Breast epithelium (tissue), 4 donors: ENCODE data around the gene ANKS1B. TPM values are rescaled to one million over a fixed set of nuclear protein-coding genes. Genes with fewer than 3 reads are reported as not detected.

Experiments
- DNase-seq, 2 donors: peaks; one replicate each; pipeline ENCODE4 v3.0.0-alpha.2; 2019; ENCODE audit warnings: low spot score in 2 of 2
- H3K27ac ChIP-seq, 2 donors: fragments of 200-600 bp; sonication (generic) in 1 of 2; one replicate each; pipeline ENCODE4 v1.5.1; 2016 to 2019; ENCODE audit warnings: mild to moderate bottlenecking in 1 of 2
- H3K27me3 ChIP-seq, 2 donors: fragments of 200-600 bp; sonication (generic) in 1 of 2; one replicate each; pipeline versions ENCODE4 v1.5.1 to v1.6.0; 2017 to 2019; ENCODE audit warnings: control low read depth in 1 of 2, mild to moderate bottlenecking in 1 of 2
- H3K36me3 ChIP-seq: fragments of 200-600 bp; one replicate; pipeline ENCODE4 v1.5.1; 2019
- H3K4me1 ChIP-seq, 2 donors: fragments of 200-600 bp; sonication (generic); one replicate each; pipeline ENCODE4 v1.5.1; 2016 to 2019; ENCODE audit warnings: control low read depth in 1 of 2
- H3K4me3 ChIP-seq, 3 donors: fragments of 200-600 bp; sonication (generic); 1 replicate in 2 of 3; 2 replicates in 1 of 3; pipeline ENCODE4 v1.5.1; 2016 to 2019; ENCODE audit warnings: mild to moderate bottlenecking in 3 of 3, moderate library complexity in 2 of 3
- H3K9me3 ChIP-seq, 2 donors: fragments of 200-600 bp; sonication (generic) in 1 of 2; one replicate each; pipeline ENCODE4 v1.5.1; 2016 to 2019; ENCODE audit warnings: control low read depth in 1 of 2
- CTCF ChIP-seq, 3 donors: fragments of 450-650 bp; IDR thresholded peaks; one replicate each; pipeline ENCODE4 v1.5.1; 2016 to 2017; ENCODE audit warnings: antibody characterized with exemption in 3 of 3, mild to moderate bottlenecking in 3 of 3, moderate library complexity in 3 of 3
- POLR2A ChIP-seq: fragments of 450-650 bp; IDR thresholded peaks from one replicate; pipeline ENCODE4 v1.6.1; 2016; ENCODE audit warnings: antibody characterized with exemption, mild to moderate bottlenecking, moderate library complexity
- POLR2AphosphoS5 ChIP-seq, 3 donors: sonication (generic); formaldehyde crosslinking; IDR thresholded peaks; one replicate each; pipeline ENCODE4 v1.6.1; 2017; ENCODE audit warnings: antibody characterized with exemption in 3 of 3
- intact Hi-C: fragments of 100-400 bp; cut with DNase I; formaldehyde crosslinking; loops from one replicate; pipeline ENCODE4 v1.15.1; 2023; ENCODE audit warnings: low total_unique reads
- total RNA-seq, 3 donors: library from RNA; depleted of rRNA; stranded (reverse); fragments of >200 nt; gene quantifications; one replicate each; pipeline ENCODE4 v1.1.0, GENCODE V29; 2016

ANKS1B gene
- total RNA-seq, 3 donors from 2014 or later: 16.6 to 115 (median 32.4) TPM

- no peaks in the 10 kb centered on the region for H3K9me3 ChIP-seq
- H3K27ac ChIP-seq: no peak overlapping the region
- intact Hi-C loops: no loop called here
- H3K36me3 ChIP-seq: no peaks in the 10 kb centered on the region
- no peak for DNase-seq
- H3K27me3 ChIP-seq: no peaks in the 10 kb centered on the region
- TF ChIP-seq CTCF (IDR thresholded peaks at IDR 0.05) (no peak), POLR2A (no peak), POLR2AphosphoS5 (IDR thresholded peaks at IDR 0.05) (no peak)
- no peak overlapping the region for H3K4me3 ChIP-seq
- no peaks in the 10 kb centered on the region for H3K4me1 ChIP-seq
Observed at GRCh38 chr12:99766408-99766807, 218.3 kb downstream of the ANKS1B start.

GRCh38 chr12:99765469-99766114, 219.1 kb downstream of the ANKS1B start:
- Histone ChIP-seq H3K4me3 (no peak overlapping the region), H3K36me3 (no peaks in the 10 kb centered on the region), H3K27ac (no peak overlapping the region), H3K4me1 (no peaks in the 10 kb centered on the region), H3K27me3 (no peaks in the 10 kb centered on the region), H3K9me3 (no peaks in the 10 kb centered on the region)
- intact Hi-C loops: no loop called here
- no peak for DNase-seq
- TF ChIP-seq POLR2A (no peak), POLR2AphosphoS5 (IDR thresholded peaks at IDR 0.05) (no peak)

- no peak for DNase-seq
- no peak overlapping the region for H3K27ac ChIP-seq
- H3K9me3 ChIP-seq: no peaks in the 10 kb centered on the region
- H3K36me3 ChIP-seq: no peaks in the 10 kb centered on the region
- TF ChIP-seq CTCF (IDR thresholded peaks at IDR 0.05) (no peak), POLR2A (no peak), POLR2AphosphoS5 (IDR thresholded peaks at IDR 0.05) (no peak)
- intact Hi-C loops: no loop called here
- no peak overlapping the region for H3K4me3 ChIP-seq
- no peaks in the 10 kb centered on the region for H3K4me1 ChIP-seq
- no peaks in the 10 kb centered on the region for H3K27me3 ChIP-seq
Observed at GRCh38 chr12:99759444-99759843, 225.3 kb downstream of the ANKS1B start.

GRCh38 chr12:99758997-99759396, 225.7 kb downstream of the ANKS1B start:
- H3K36me3 ChIP-seq: no peaks in the 10 kb centered on the region
- H3K4me1 ChIP-seq: no peaks in the 10 kb centered on the region
- TF ChIP-seq POLR2AphosphoS5 (IDR thresholded peaks at IDR 0.05) (no peak), POLR2A (no peak), CTCF (IDR thresholded peaks at IDR 0.05) (no peak)
- H3K9me3 ChIP-seq: no peaks in the 10 kb centered on the region
- no peak for DNase-seq
- no peak overlapping the region for H3K4me3 ChIP-seq
- no peaks in the 10 kb centered on the region for H3K27me3 ChIP-seq
- H3K27ac ChIP-seq: no peak overlapping the region
- intact Hi-C loops: no loop called here

- TF ChIP-seq POLR2A (no peak), POLR2AphosphoS5 (IDR thresholded peaks at IDR 0.05) (no peak), CTCF (IDR thresholded peaks at IDR 0.05) (no peak)
Observed at GRCh38 chr12:99752740-99753139, 232.0 kb downstream of the ANKS1B start.

More at GRCh38 chr12:99752740-99753139, 232.0 kb downstream of the ANKS1B start:
- no peaks in the 10 kb centered on the region for H3K9me3 ChIP-seq
- intact Hi-C loops: no loop called here
- H3K27me3 ChIP-seq: no peaks in the 10 kb centered on the region
- H3K27ac ChIP-seq: no peak overlapping the region
- no peak overlapping the region for H3K4me3 ChIP-seq
- no peaks in the 10 kb centered on the region for H3K36me3 ChIP-seq
- H3K4me1 ChIP-seq: no peaks in the 10 kb centered on the region
- no peak for DNase-seq
